Measurements from ENCODE around the gene RRBP1. TPM values are rescaled to one million over a fixed set of nuclear protein-coding genes. Genes with fewer than 3 reads are reported as not detected.
A peak's percentile ranks its signal among the peaks of the same experiment; 100 is the strongest.

Gene RRBP1
- total and polyA plus RNA-seq, 4 donors, result 106 to 208 (median 127) TPM

DNA sequence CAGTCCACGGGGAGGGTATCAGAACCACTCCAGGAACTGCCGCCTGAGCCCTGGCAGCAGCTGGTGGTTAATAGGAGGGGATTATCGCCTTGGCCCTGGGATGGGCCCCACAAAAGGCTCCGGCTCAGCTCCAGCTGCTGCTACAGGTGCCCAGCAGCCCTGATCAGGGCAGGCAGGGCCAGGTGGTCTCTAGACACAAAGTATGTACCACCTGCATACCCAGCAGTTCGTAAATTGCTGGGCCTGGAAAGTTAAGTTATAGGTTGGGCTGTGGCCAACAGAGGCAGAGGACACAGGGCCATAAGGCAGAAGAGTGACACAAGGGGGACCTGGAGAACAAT lies 35.1 kb downstream of the RRBP1 start:
- H3K9ac ChIP-seq (ENCODE audit: insufficient read depth in 1 of 2, low read length in 2 of 2), result no peak overlapping the region

GRCh38 chr20:17646209-17646960 lies 35.7 kb downstream of the RRBP1 start:
- WGBS, 2 donors, result 72% methylated on average over 14 of the region's 14 CpGs
- peaks cover 4 to 42% (median 19%) of the 10 kb centered on the region in 5 donors for H3K4me1 ChIP-seq (ENCODE audit: control insufficient read depth in 5 of 5, insufficient read depth in 5 of 5, low read length in 5 of 5)
- no peak for ATAC-seq (ENCODE audit: insufficient read depth, low FRiP score)
- H3K9me3 ChIP-seq (ENCODE audit: control insufficient read depth in 4 of 4, insufficient read depth in 3 of 4, low read length in 3 of 4), result no peaks in the 10 kb centered on the region
- no peak overlapping the region for H3K27ac ChIP-seq (ENCODE audit: low read depth in 1 of 2, low read length in 1 of 2)
- peak in 2 of 3 donors; percentile 46 to 61 for DNase-seq
- no peak for TF ChIP-seq CTCF (IDR thresholded peaks at IDR 0.05; ENCODE audit: control extremely low read depth, extremely low read depth)
- H3K27me3 ChIP-seq (ENCODE audit: control insufficient read depth in 3 of 3, insufficient read depth in 3 of 3, low read length in 2 of 3), result no peaks in the 10 kb centered on the region
- H3K36me3 ChIP-seq (ENCODE audit: control insufficient read depth in 4 of 4, insufficient read depth in 4 of 4, low read length in 4 of 4), result peaks cover 0 to 22% (median 13%) of the 10 kb centered on the region in 4 donors
- no peak overlapping the region for H3K4me3 ChIP-seq
- no peak overlapping the region for H3K9ac ChIP-seq (ENCODE audit: insufficient read depth in 1 of 2, low read length in 2 of 2)

More for the DNA sequence above, 35.1 kb downstream of the RRBP1 start:
- Histone ChIP-seq H3K9me3 (ENCODE audit: control insufficient read depth in 4 of 4, insufficient read depth in 3 of 4, low read length in 3 of 4) (no peaks in the 10 kb centered on the region), H3K27ac (ENCODE audit: low read depth in 1 of 2, low read length in 1 of 2) (no peak overlapping the region), H3K36me3 (ENCODE audit: control insufficient read depth in 4 of 4, insufficient read depth in 4 of 4, low read length in 4 of 4) (peaks cover 0 to 16% (median 10%) of the 10 kb centered on the region in 4 donors), H3K27me3 (ENCODE audit: control insufficient read depth in 3 of 3, insufficient read depth in 3 of 3, low read length in 2 of 3) (no peaks in the 10 kb centered on the region), H3K4me3 (no peak overlapping the region), H3K4me1 (ENCODE audit: control insufficient read depth in 5 of 5, insufficient read depth in 5 of 5, low read length in 5 of 5) (peaks cover 4 to 47% (median 22%) of the 10 kb centered on the region in 5 donors)
- DNase-seq (no peak), ATAC-seq (ENCODE audit: insufficient read depth, low FRiP score) (no peak)
- TF ChIP-seq CTCF (IDR thresholded peaks at IDR 0.05; ENCODE audit: control extremely low read depth, extremely low read depth), result no peak
- 70 to 71% methylated on average over 5 of the region's 5 CpGs for WGBS, 2 donors

- Histone ChIP-seq H3K9ac (ENCODE audit: insufficient read depth in 1 of 2, low read length in 2 of 2) (no peak overlapping the region), H3K36me3 (ENCODE audit: control insufficient read depth in 4 of 4, insufficient read depth in 4 of 4, low read length in 4 of 4) (peaks cover 0 to 28% (median 18%) of the 10 kb centered on the region in 4 donors), H3K4me1 (ENCODE audit: control insufficient read depth in 5 of 5, insufficient read depth in 5 of 5, low read length in 5 of 5) (peaks cover 4 to 35% (median 11%) of the 10 kb centered on the region in 5 donors), H3K27ac (ENCODE audit: low read depth in 1 of 2, low read length in 1 of 2) (no peak overlapping the region), H3K4me3 (no peak overlapping the region), H3K27me3 (ENCODE audit: control insufficient read depth in 3 of 3, insufficient read depth in 3 of 3, low read length in 2 of 3) (no peaks in the 10 kb centered on the region), H3K9me3 (ENCODE audit: control insufficient read depth in 4 of 4, insufficient read depth in 3 of 4, low read length in 3 of 4) (no peaks in the 10 kb centered on the region)
- ATAC-seq (ENCODE audit: insufficient read depth, low FRiP score) (no peak), DNase-seq (no peak)
- 79 to 82% methylated on average over 10 of the region's 10 CpGs for WGBS, 2 donors
- TF ChIP-seq CTCF (IDR thresholded peaks at IDR 0.05; ENCODE audit: control extremely low read depth, extremely low read depth), result no peak
These were observed 36.4 kb downstream of the RRBP1 start for GRCh38 chr20:17645546-17646208.
